Ureter (tissue), 1 donor: Measurements from ENCODE around the gene PRDM5. TPM values are rescaled to one million over a fixed set of nuclear protein-coding genes. Genes with fewer than 3 reads are reported as not detected.

ENCODE experiments used
- DNase-seq: peaks from one replicate; pipeline ENCODE4 v3.0.0-alpha.2; 2020; ENCODE audit warnings: low spot score
- total RNA-seq: library from RNA; stranded (reverse); gene quantifications from one replicate; pipeline ENCODE4 v1.2.4, GENCODE V29; 2023
- donor health status: DM: yes; HTN: yes; CAD: no.

Gene PRDM5
- 26.3 TPM for total RNA-seq

- DNase-seq, result peak; percentile 62
Observed at GRCh38 chr4:120922381-120923206, at the start of gene PRDM5. TSS of gene PRDM5 (minus strand) at chr4:120922726. CDS start at chr4:120922608, 118 bp downstream.

- no peak for DNase-seq
Observed at GRCh38 chr4:120971884-120972283, 49.4 kb upstream of the PRDM5 start.

GRCh38 chr4:120965938-120966337, 43.4 kb upstream of the PRDM5 start:
- DNase-seq, result no peak

- no peak for DNase-seq
Observed at GRCh38 chr4:120964596-120964995, 42.1 kb upstream of the PRDM5 start.

GRCh38 chr4:120963449-120963848, 40.9 kb upstream of the PRDM5 start:
- DNase-seq, result no peak

GRCh38 chr4:120960656-120961267, 38.2 kb upstream of the PRDM5 start:
- DNase-seq, result no peak

GRCh38 chr4:120948382-120948781, 25.9 kb upstream of the PRDM5 start:
- DNase-seq, result no peak

- DNase-seq, result no peak
Observed at GRCh38 chr4:120942776-120943175, 20.2 kb upstream of the PRDM5 start.

- no peak for DNase-seq
Observed at GRCh38 chr4:120940547-120940946, 18.0 kb upstream of the PRDM5 start.

GRCh38 chr4:120939693-120940092, 17.2 kb upstream of the PRDM5 start:
- no peak for DNase-seq

GRCh38 chr4:120929847-120930246, 7.3 kb upstream of the PRDM5 start:
- DNase-seq, result no peak

- DNase-seq, result no peak
Observed at GRCh38 chr4:120927801-120928409, 5.4 kb upstream of the PRDM5 start.

GRCh38 chr4:120926358-120927025, 4.0 kb upstream of the PRDM5 start:
- no peak for DNase-seq

- no peak for DNase-seq
Observed at GRCh38 chr4:120924931-120925330, 2.4 kb upstream of the PRDM5 start.

- no peak for DNase-seq
Observed at GRCh38 chr4:120923207-120923522, 639 bp upstream of the PRDM5 start.

- DNase-seq, result peak; percentile 63
Observed at GRCh38 chr4:120921456-120922380, 808 bp downstream of the PRDM5 start.

GRCh38 chr4:120920666-120921065, 1.9 kb downstream of the PRDM5 start:
- no peak for DNase-seq

GRCh38 chr4:120919358-120919757, 3.2 kb downstream of the PRDM5 start:
- DNase-seq, result no peak

GRCh38 chr4:120918788-120919187, 3.7 kb downstream of the PRDM5 start:
- DNase-seq, result no peak

- DNase-seq, result no peak
Observed at GRCh38 chr4:120918092-120918491, 4.4 kb downstream of the PRDM5 start.

GRCh38 chr4:120916937-120917336, 5.6 kb downstream of the PRDM5 start:
- DNase-seq, result no peak
